Measurements from ENCODE around the gene AKT1. TPM values are rescaled to one million over a fixed set of nuclear protein-coding genes. Genes with fewer than 3 reads are reported as not detected.

AKT1 gene
- polyA plus RNA-seq, 2 donors = 62.6 to 62.9 TPM

GRCh38 chr14:104805941-104806624, 10.5 kb upstream of the AKT1 start:
- H3K9me3 ChIP-seq (ENCODE audit: control insufficient read depth in 2 of 2, insufficient read depth in 1 of 2, low read depth in 1 of 2, low read length in 1 of 2) = no peaks in the 10 kb centered on the region
- H3K27ac ChIP-seq (ENCODE audit: low read depth in 2 of 2, low read length in 1 of 2) = no peak overlapping the region
- no peak overlapping the region for H3K4me3 ChIP-seq (ENCODE audit: low read depth in 1 of 2, low read length in 2 of 2)
- no peaks in the 10 kb centered on the region for H3K27me3 ChIP-seq (ENCODE audit: control insufficient read depth in 1 of 2, insufficient read depth in 2 of 2, low read length in 2 of 2)
- 83 to 84% methylated on average over 14 of the region's 14 CpGs for WGBS, 2 donors
- H3K36me3 ChIP-seq (ENCODE audit: control insufficient read depth in 2 of 2, insufficient read depth in 2 of 2, low read length in 1 of 2) = peaks cover 0 to 6% of the 10 kb centered on the region in 2 donors
- H3K4me1 ChIP-seq (ENCODE audit: control insufficient read depth in 2 of 2, insufficient read depth in 2 of 2, low read length in 1 of 2) = peaks cover 8 to 22% of the 10 kb centered on the region in 2 donors

- Histone ChIP-seq H3K4me1 (ENCODE audit: control insufficient read depth in 2 of 2, insufficient read depth in 2 of 2, low read length in 1 of 2) (peaks cover 8 to 23% of the 10 kb centered on the region in 2 donors), H3K27ac (ENCODE audit: low read depth in 2 of 2, low read length in 1 of 2) (no peak overlapping the region), H3K9me3 (ENCODE audit: control insufficient read depth in 2 of 2, insufficient read depth in 1 of 2, low read depth in 1 of 2, low read length in 1 of 2) (no peaks in the 10 kb centered on the region), H3K27me3 (ENCODE audit: control insufficient read depth in 1 of 2, insufficient read depth in 2 of 2, low read length in 2 of 2) (no peaks in the 10 kb centered on the region), H3K4me3 (ENCODE audit: low read depth in 1 of 2, low read length in 2 of 2) (no peak overlapping the region), H3K36me3 (ENCODE audit: control insufficient read depth in 2 of 2, insufficient read depth in 2 of 2, low read length in 1 of 2) (peaks cover 0 to 6% of the 10 kb centered on the region in 2 donors)
- 45 to 58% methylated on average over 3 of the region's 3 CpGs for WGBS, 2 donors
Measured at GRCh38 chr14:104805326-104805678, 9.8 kb upstream of the AKT1 start.

GRCh38 chr14:104804481-104805325, 9.2 kb upstream of the AKT1 start:
- peaks cover 8 to 26% of the 10 kb centered on the region in 2 donors for H3K4me1 ChIP-seq (ENCODE audit: control insufficient read depth in 2 of 2, insufficient read depth in 2 of 2, low read length in 1 of 2)
- H3K27me3 ChIP-seq (ENCODE audit: control insufficient read depth in 1 of 2, insufficient read depth in 2 of 2, low read length in 2 of 2) = no peaks in the 10 kb centered on the region
- H3K27ac ChIP-seq (ENCODE audit: low read depth in 2 of 2, low read length in 1 of 2) = no peak overlapping the region
- 85 to 86% methylated on average over 18 of the region's 18 CpGs for WGBS, 2 donors
- no peaks in the 10 kb centered on the region for H3K9me3 ChIP-seq (ENCODE audit: control insufficient read depth in 2 of 2, insufficient read depth in 1 of 2, low read depth in 1 of 2, low read length in 1 of 2)
- peaks cover 0 to 6% of the 10 kb centered on the region in 2 donors for H3K36me3 ChIP-seq (ENCODE audit: control insufficient read depth in 2 of 2, insufficient read depth in 2 of 2, low read length in 1 of 2)
- H3K4me3 ChIP-seq (ENCODE audit: low read depth in 1 of 2, low read length in 2 of 2) = no peak overlapping the region

GRCh38 chr14:104803912-104804410, 8.4 kb upstream of the AKT1 start:
- Histone ChIP-seq H3K36me3 (ENCODE audit: control insufficient read depth in 2 of 2, insufficient read depth in 2 of 2, low read length in 1 of 2) (peaks cover 0 to 6% of the 10 kb centered on the region in 2 donors), H3K27ac (ENCODE audit: low read depth in 2 of 2, low read length in 1 of 2) (no peak overlapping the region), H3K4me3 (ENCODE audit: low read depth in 1 of 2, low read length in 2 of 2) (no peak overlapping the region), H3K27me3 (ENCODE audit: control insufficient read depth in 1 of 2, insufficient read depth in 2 of 2, low read length in 2 of 2) (no peaks in the 10 kb centered on the region), H3K9me3 (ENCODE audit: control insufficient read depth in 2 of 2, insufficient read depth in 1 of 2, low read depth in 1 of 2, low read length in 1 of 2) (no peaks in the 10 kb centered on the region), H3K4me1 (ENCODE audit: control insufficient read depth in 2 of 2, insufficient read depth in 2 of 2, low read length in 1 of 2) (peaks cover 8 to 27% of the 10 kb centered on the region in 2 donors)
- 74 to 77% methylated on average over 15 of the region's 15 CpGs for WGBS, 2 donors

- Histone ChIP-seq H3K27ac (ENCODE audit: low read depth in 2 of 2, low read length in 1 of 2) (no peak overlapping the region), H3K9me3 (ENCODE audit: control insufficient read depth in 2 of 2, insufficient read depth in 1 of 2, low read depth in 1 of 2, low read length in 1 of 2) (no peaks in the 10 kb centered on the region), H3K4me3 (ENCODE audit: low read depth in 1 of 2, low read length in 2 of 2) (no peak overlapping the region), H3K27me3 (ENCODE audit: control insufficient read depth in 1 of 2, insufficient read depth in 2 of 2, low read length in 2 of 2) (no peaks in the 10 kb centered on the region), H3K36me3 (ENCODE audit: control insufficient read depth in 2 of 2, insufficient read depth in 2 of 2, low read length in 1 of 2) (peaks cover 0 to 6% of the 10 kb centered on the region in 2 donors), H3K4me1 (ENCODE audit: control insufficient read depth in 2 of 2, insufficient read depth in 2 of 2, low read length in 1 of 2) (peaks cover 8 to 27% of the 10 kb centered on the region in 2 donors)
- 79 to 84% methylated on average over 19 of the region's 19 CpGs for WGBS, 2 donors
Measured at GRCh38 chr14:104803280-104803911, 7.8 kb upstream of the AKT1 start.

- no peak overlapping the region for H3K4me3 ChIP-seq (ENCODE audit: low read depth in 1 of 2, low read length in 2 of 2)
- H3K27ac ChIP-seq (ENCODE audit: low read depth in 2 of 2, low read length in 1 of 2) = no peak overlapping the region
- H3K4me1 ChIP-seq (ENCODE audit: control insufficient read depth in 2 of 2, insufficient read depth in 2 of 2, low read length in 1 of 2) = peaks cover 8 to 30% of the 10 kb centered on the region in 2 donors
- 71 to 74% methylated on average over 20 of the region's 20 CpGs for WGBS, 2 donors
- no peaks in the 10 kb centered on the region for H3K27me3 ChIP-seq (ENCODE audit: control insufficient read depth in 1 of 2, insufficient read depth in 2 of 2, low read length in 2 of 2)
- H3K36me3 ChIP-seq (ENCODE audit: control insufficient read depth in 2 of 2, insufficient read depth in 2 of 2, low read length in 1 of 2) = peaks cover 0 to 6% of the 10 kb centered on the region in 2 donors
- no peaks in the 10 kb centered on the region for H3K9me3 ChIP-seq (ENCODE audit: control insufficient read depth in 2 of 2, insufficient read depth in 1 of 2, low read depth in 1 of 2, low read length in 1 of 2)
Measured at GRCh38 chr14:104802394-104803184, 7.0 kb upstream of the AKT1 start.

GRCh38 chr14:104801520-104802393, 6.2 kb upstream of the AKT1 start:
- Histone ChIP-seq H3K9me3 (ENCODE audit: control insufficient read depth in 2 of 2, insufficient read depth in 1 of 2, low read depth in 1 of 2, low read length in 1 of 2) (no peaks in the 10 kb centered on the region), H3K27me3 (ENCODE audit: control insufficient read depth in 1 of 2, insufficient read depth in 2 of 2, low read length in 2 of 2) (no peaks in the 10 kb centered on the region), H3K27ac (ENCODE audit: low read depth in 2 of 2, low read length in 1 of 2) (peak overlapping the region; percentile 85 to 94), H3K4me3 (ENCODE audit: low read depth in 1 of 2, low read length in 2 of 2) (peak overlapping the region; percentile 67 to 69), H3K36me3 (ENCODE audit: control insufficient read depth in 2 of 2, insufficient read depth in 2 of 2, low read length in 1 of 2) (peaks cover 0 to 6% of the 10 kb centered on the region in 2 donors), H3K4me1 (ENCODE audit: control insufficient read depth in 2 of 2, insufficient read depth in 2 of 2, low read length in 1 of 2) (peaks cover 8 to 30% of the 10 kb centered on the region in 2 donors)
- WGBS, 2 donors = 71% methylated on average over 42 to 45 of the region's 45 CpGs

GRCh38 chr14:104800771-104801519, 5.4 kb upstream of the AKT1 start, which contains the start of gene ZBTB42:
Gene ZBTB42, plus strand, starts transcription at chr14:104801101. Its CDS starts 97 bp downstream, at chr14:104801198.
- Histone ChIP-seq H3K36me3 (ENCODE audit: control insufficient read depth in 2 of 2, insufficient read depth in 2 of 2, low read length in 1 of 2) (peaks cover 0 to 6% of the 10 kb centered on the region in 2 donors), H3K4me1 (ENCODE audit: control insufficient read depth in 2 of 2, insufficient read depth in 2 of 2, low read length in 1 of 2) (peaks cover 8 to 30% of the 10 kb centered on the region in 2 donors), H3K9me3 (ENCODE audit: control insufficient read depth in 2 of 2, insufficient read depth in 1 of 2, low read depth in 1 of 2, low read length in 1 of 2) (no peaks in the 10 kb centered on the region), H3K27me3 (ENCODE audit: control insufficient read depth in 1 of 2, insufficient read depth in 2 of 2, low read length in 2 of 2) (no peaks in the 10 kb centered on the region), H3K27ac (ENCODE audit: low read depth in 2 of 2, low read length in 1 of 2) (peak within 1 kb of the TSS; percentile 85 to 94), H3K4me3 (ENCODE audit: low read depth in 1 of 2, low read length in 2 of 2) (peak within 1 kb of the TSS; percentile 67 to 69)
- 1% methylated on average over 81 to 105 of the region's 105 CpGs for WGBS, 2 donors
